Omental fat pad (tissue), 4 donors: ENCODE results near the gene HIPK1. TPM values are rescaled to one million over a fixed set of nuclear protein-coding genes. Genes with fewer than 3 reads are reported as not detected.
A peak's percentile ranks its signal among the peaks of the same experiment; 100 is the strongest.

Source experiments
- ATAC-seq: fragments of 150-250 bp; one replicate; pipeline ENCODE4 v1.9.1; 2016; ENCODE audit warnings: mild to moderate bottlenecking, moderate library complexity; ENCODE audit not compliant: low FRiP score
- DNase-seq: peaks from one replicate; pipeline ENCODE4 v3.0.0-alpha.2; 2019; ENCODE audit warnings: low spot score
- total RNA-seq, 4 donors: library from RNA; depleted of rRNA; stranded (reverse); fragments of >200 nt; gene quantifications; one replicate each; pipeline ENCODE4 v1.1.0, GENCODE V29; 2016
- TF ChIP-seq, protein P1 (sequence below), 3 donors: fragments of 450-650 bp; IDR thresholded peaks; one replicate each; pipeline ENCODE4 v1.5.1; 2016 to 2017; ENCODE audit warnings: antibody characterized with exemption in 3 of 3, mild to moderate bottlenecking in 3 of 3, moderate library complexity in 2 of 3

HIPK1 gene
- total RNA-seq, 4 donors from 2014 or later = 49.6 to 64.6 (median 57.7) TPM

DNA sequence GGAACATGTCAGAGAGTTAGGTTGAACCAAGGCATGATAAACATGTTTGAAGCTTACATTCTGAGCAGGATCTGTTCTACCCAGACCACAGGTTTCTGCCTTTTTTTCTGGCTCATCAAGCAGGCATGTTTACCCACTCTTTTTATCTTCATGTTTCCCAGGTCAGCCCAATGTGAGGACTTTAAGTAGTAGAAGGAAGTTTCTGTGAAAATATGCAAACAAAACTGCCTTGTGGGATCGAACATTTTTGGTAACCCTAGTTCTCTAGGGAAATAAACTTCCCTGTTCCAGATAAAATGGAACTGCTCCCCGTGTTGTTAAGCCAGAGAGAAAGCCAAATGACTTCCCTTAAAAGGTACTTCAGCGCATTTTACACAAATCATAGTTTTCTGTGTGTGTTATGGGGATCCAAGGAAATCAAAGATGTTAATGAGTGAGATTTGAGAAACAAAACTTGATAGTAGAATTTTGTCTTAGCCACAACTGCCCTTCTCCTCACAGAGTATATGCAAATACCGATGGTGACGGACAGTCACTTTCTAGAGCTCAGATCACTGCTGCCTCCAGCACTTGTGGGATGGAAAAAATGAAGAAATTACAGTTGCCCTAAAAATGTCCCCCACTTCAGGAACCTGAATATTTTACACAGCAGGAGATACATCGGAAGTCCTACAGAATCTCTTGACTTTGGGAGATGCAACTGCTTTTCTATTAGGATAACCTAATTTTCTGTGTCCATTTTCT, 765 bp upstream of the HIPK1 start:
- ATAC-seq = no peak
- DNase-seq = no peak
- TF ChIP-seq, protein P1, sequence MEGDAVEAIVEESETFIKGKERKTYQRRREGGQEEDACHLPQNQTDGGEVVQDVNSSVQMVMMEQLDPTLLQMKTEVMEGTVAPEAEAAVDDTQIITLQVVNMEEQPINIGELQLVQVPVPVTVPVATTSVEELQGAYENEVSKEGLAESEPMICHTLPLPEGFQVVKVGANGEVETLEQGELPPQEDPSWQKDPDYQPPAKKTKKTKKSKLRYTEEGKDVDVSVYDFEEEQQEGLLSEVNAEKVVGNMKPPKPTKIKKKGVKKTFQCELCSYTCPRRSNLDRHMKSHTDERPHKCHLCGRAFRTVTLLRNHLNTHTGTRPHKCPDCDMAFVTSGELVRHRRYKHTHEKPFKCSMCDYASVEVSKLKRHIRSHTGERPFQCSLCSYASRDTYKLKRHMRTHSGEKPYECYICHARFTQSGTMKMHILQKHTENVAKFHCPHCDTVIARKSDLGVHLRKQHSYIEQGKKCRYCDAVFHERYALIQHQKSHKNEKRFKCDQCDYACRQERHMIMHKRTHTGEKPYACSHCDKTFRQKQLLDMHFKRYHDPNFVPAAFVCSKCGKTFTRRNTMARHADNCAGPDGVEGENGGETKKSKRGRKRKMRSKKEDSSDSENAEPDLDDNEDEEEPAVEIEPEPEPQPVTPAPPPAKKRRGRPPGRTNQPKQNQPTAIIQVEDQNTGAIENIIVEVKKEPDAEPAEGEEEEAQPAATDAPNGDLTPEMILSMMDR (IDR thresholded peaks at IDR 0.05) = no peak

DNA sequence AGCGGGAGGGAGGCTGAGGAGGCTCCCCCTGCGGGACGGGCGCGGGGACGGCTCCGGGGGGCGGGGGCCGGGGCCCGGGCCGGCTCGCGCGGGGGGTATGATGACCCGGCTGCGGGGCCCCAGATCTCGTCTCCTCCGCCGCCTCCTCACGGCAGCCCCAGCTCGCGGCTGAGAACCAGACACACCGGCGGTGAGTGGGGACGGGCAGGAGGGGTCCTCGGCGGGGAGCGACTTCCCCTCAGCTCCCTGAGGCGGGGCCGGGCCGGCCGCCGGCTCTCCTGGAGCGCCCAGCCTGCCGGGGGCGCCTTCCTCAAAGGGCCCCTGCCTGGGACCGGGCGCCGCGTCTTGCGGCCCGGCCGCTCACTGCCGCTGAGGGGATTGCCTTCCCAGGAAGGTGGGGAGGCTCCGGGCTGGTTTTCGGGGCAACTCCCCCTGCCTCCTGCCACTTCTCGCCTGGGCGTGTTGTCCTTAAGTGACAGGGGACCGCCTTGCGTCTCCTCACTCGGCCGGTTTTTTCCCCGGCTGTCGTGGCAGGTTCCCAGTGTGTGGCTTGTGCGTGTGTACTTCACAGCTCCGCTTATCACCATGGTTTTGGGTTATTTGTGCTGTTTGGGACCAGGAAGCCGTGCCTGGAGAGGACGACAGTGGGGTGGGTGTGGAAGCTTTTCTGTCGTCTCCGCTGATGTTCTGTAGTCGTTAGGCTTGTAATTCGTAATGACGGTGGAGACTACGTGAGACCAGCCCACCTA, 800 bp downstream of the HIPK1 start:
- no peak for DNase-seq
- ATAC-seq = peak; percentile 46
- TF ChIP-seq, protein P1 (IDR thresholded peaks at IDR 0.05) = no peak

DNA sequence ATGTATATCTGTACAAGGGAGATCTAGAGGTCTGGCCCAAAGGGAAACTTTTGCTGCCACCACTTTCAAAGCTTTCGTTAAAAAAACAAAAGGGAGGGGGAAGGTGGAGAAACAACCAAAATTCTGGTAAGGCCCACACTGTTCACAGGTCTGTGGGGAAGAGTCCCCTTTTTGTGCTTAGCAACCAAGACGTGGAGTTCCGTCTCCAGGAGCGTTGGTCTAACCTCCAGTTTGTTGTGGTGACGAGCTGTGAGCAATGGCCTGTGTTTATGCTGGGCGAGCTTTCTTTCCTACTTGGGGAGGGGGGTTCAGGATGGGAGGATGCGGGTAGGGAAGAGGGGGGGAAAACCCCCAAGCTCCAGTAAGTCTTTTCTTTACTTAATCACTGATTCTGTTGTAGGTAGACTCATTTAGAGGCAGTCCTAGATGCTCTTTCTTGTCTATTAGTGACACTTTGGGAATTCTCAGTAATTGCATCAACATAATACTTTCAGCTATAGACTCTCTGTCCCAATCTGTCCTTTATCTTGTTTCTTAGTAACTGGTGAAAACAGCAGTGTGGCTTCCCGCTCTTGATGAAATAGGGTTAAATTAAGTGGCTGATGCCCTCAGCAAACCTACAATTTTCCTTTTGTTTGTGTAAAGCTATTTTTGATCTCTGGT, 1.5 kb downstream of the HIPK1 start:
- ATAC-seq = peak; percentile 29
- TF ChIP-seq, protein P1 (IDR thresholded peaks at IDR 0.05) = no peak
- no peak for DNase-seq

DNA sequence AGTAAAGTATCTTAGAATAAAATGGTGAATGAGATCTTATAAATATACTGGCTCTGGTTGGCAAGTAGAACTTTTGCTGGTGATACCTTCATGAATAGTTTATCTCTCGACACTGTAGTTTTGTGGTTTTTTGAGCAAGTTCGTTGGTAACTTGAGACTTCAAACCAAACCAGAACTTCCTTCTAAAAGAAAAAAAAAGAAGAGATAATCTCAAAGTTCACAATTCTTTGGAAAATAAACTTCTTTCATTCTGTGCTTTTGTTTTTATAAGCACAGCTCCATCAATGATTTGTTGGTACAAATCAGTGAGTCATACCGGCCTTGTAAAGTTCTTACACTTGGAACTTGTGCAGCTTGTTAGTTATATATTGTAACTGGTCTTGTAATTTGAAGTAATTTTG, 2.3 kb downstream of the HIPK1 start:
- TF ChIP-seq, protein P1 (IDR thresholded peaks at IDR 0.05) = no peak
- DNase-seq (no peak), ATAC-seq (no peak)

DNA sequence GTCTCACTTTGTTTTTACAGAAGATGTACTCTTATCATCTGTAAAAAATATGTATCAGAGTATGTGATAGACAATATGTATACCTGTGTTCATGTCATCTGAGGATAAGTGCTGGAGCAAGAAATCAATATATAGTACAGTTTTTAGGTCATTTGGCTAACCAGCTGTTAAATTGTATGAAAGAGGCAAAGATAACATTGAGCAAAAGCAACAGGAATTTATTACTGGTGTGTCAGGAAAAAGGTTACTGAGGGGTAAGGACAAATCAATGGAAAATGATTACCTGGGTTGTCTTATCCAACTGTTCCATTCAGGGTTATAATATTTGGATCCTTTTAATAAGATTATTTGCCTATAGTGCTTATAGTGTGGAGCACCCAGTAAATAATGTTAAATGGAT, 4.9 kb downstream of the HIPK1 start:
- no peak for ATAC-seq
- TF ChIP-seq, protein P1 (IDR thresholded peaks at IDR 0.05) = no peak
- DNase-seq = no peak

DNA sequence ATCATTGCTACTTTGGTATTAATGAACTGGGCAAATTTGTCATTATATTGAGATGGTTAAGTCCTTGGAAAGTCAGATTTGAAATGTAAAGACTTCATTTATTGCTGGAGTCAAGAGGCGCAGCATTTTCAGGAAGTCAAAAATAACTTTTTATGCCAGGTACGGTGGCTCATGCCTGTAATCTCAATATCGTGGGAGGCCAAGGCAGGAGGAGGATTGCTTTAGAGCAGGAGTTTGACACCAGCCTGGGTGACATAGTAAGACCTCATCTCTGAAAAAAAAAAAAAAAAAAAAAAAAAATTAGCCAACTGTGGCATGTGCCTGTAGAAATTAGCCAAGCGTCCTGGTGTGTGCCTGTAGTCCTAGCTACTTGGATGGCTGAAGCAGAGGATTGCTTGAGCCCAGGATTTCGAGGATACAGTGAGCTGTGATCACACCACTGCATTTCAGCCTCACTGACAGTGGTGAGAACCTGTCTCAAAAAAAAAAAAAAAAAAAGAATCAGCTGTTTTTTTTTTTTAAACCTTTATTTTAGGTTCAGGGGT, 5.5 kb downstream of the HIPK1 start:
- TF ChIP-seq, protein P1 (IDR thresholded peaks at IDR 0.05) = no peak
- ATAC-seq = no peak
- no peak for DNase-seq
